DLD1 (cell line): ENCODE measurements around the gene CBFA2T3.
"Not testable (repeated sequence)": the region's sequence is repeated elsewhere in the genome, so short reads cannot be mapped to it uniquely, and the experiment has no call there.

ENCODE experiments used
- in situ Hi-C: cut with HindIII; loops from 2 replicates; pipeline ENCODE4 v1.10.0; 2017; ENCODE audit warnings: low sequenced_read_pairs

Gene CBFA2T3

GRCh38 chr16:88896238-88897070, 80.6 kb downstream of the CBFA2T3 start:
- in situ Hi-C loops, result no loop called here

- in situ Hi-C loops, result no loop called here
Measured at GRCh38 chr16:88895335-88895734, 81.7 kb downstream of the CBFA2T3 start.

- in situ Hi-C loops, result no loop called here
Measured at GRCh38 chr16:88894681-88895300, 82.2 kb downstream of the CBFA2T3 start.

- in situ Hi-C loops, result not testable (repeated sequence)
Measured at GRCh38 chr16:88894266-88894665, 82.7 kb downstream of the CBFA2T3 start.

- in situ Hi-C loops, result no loop called here
Measured at GRCh38 chr16:88893127-88893968, 83.7 kb downstream of the CBFA2T3 start.

- in situ Hi-C loops, result no loop called here
Measured at GRCh38 chr16:88892065-88892464, 84.9 kb downstream of the CBFA2T3 start.

GRCh38 chr16:88891083-88891482, 85.9 kb downstream of the CBFA2T3 start:
- in situ Hi-C loops, result no loop called here

GRCh38 chr16:88889702-88890352, 87.2 kb downstream of the CBFA2T3 start:
- in situ Hi-C loops, result not testable (repeated sequence)

- in situ Hi-C loops, result no loop called here
Measured at GRCh38 chr16:88888461-88889387, 88.3 kb downstream of the CBFA2T3 start.

- in situ Hi-C loops, result no loop called here
Measured at GRCh38 chr16:88888057-88888456, 89.0 kb downstream of the CBFA2T3 start.

GRCh38 chr16:88886845-88887521, 90.0 kb downstream of the CBFA2T3 start:
- in situ Hi-C loops, result no loop called here

GRCh38 chr16:88886420-88886844, 90.6 kb downstream of the CBFA2T3 start:
- in situ Hi-C loops, result no loop called here

GRCh38 chr16:88885693-88886280, 91.2 kb downstream of the CBFA2T3 start:
- in situ Hi-C loops, result no loop called here

- in situ Hi-C loops, result no loop called here
Measured at GRCh38 chr16:88884569-88885271, 92.3 kb downstream of the CBFA2T3 start.

- in situ Hi-C loops, result no loop called here
Measured at GRCh38 chr16:88883946-88884345, 93.1 kb downstream of the CBFA2T3 start.

GRCh38 chr16:88883117-88883895, 93.7 kb downstream of the CBFA2T3 start:
- in situ Hi-C loops, result no loop called here

- in situ Hi-C loops, result no loop called here
Measured at GRCh38 chr16:88882358-88883030, 94.5 kb downstream of the CBFA2T3 start.
